ENCODE data around the gene RNF115.

GRCh38 chr1:145750426-145750825, 73.5 kb downstream of the RNF115 start:
- TF ChIP-seq POLR2A (IDR thresholded peaks at IDR 0.05; ENCODE audit: low read depth, low read length) (no peak), CTCF (conservative IDR thresholded peaks at IDR 0.05; ENCODE audit: low read depth, low read length) (no peak), RCOR1 (IDR thresholded peaks at IDR 0.05; ENCODE audit: insufficient replicate concordance, low read length) (no peak), RFX5 (IDR thresholded peaks at IDR 0.05; ENCODE audit: low read depth, low read length) (no peak), SMC3 (IDR thresholded peaks at IDR 0.05; ENCODE audit: low read depth, low read length) (no peak), MAZ (IDR thresholded peaks at IDR 0.05; ENCODE audit: borderline replicate concordance, low read depth, low read length) (no peak), CHD1 (IDR thresholded peaks at IDR 0.05; ENCODE audit: low read depth, low read length) (no peak), RAD21 (IDR thresholded peaks at IDR 0.05; ENCODE audit: low read length) (no peak), NFE2L2 (IDR thresholded peaks at IDR 0.05; ENCODE audit: low read depth, low read length) (no peak), USF2 (IDR thresholded peaks at IDR 0.05; ENCODE audit: low read depth, low read length) (no peak), ELK1 (IDR thresholded peaks at IDR 0.05; ENCODE audit: borderline replicate concordance, low read depth, low read length) (no peak)

Measured in IMR-90 (cell line).